HCT116 (cell line): ENCODE measurements around the gene PCDHGA7. TPM values are rescaled to one million over a fixed set of nuclear protein-coding genes. Genes with fewer than 3 reads are reported as not detected.

Experiments
- ATAC-seq: fragments of 200-7000 bp; cut with Tn5 transposase; 2 replicates; pipeline ENCODE4 v1.9.1; 2020; ENCODE audit warnings: mild to moderate bottlenecking, moderate library complexity
- BruUV-seq: library from RNA; stranded (reverse); fragments of 400-500 nt; replicated peaks from 2 replicates; lab custom pipeline; 2021; lab: Mats Ljungman, UMichigan
- CTCF ChIA-PET: fragments of 300-600 bp; sonication (Branson Sonifier 250); formaldehyde crosslinking; loops from one replicate; lab custom pipeline; 2021; ENCODE audit warnings: antibody characterized with exemption; lab: Charles Lee
- POLR2A ChIA-PET: fragments of 300-600, 350-600 bp; sonication (Branson Sonifier 250); formaldehyde crosslinking; loops from one replicate; lab custom pipeline; 2021; ENCODE audit warnings: antibody characterized with exemption; lab: Charles Lee
- RAD21 ChIA-PET, 2 experiments: fragments of 300-600 bp; sonication (Branson Sonifier 250); formaldehyde crosslinking; loops; one replicate each; lab custom pipeline; 2023; ENCODE audit warnings: low total read pairs in 2 of 2; ENCODE audit not compliant: uncharacterized antibody in 2 of 2, unreplicated experiment in 2 of 2, low non-redundant PET in 1 of 2; lab: Charles Lee
- DNase-seq: peaks from one replicate; pipeline ENCODE4 v3.0.0-alpha.2; 2010; ENCODE audit warnings: low read depth, low spot score
- H2AFZ ChIP-seq: fragments of 200-600 bp; shearing (Covaris generic), sonication (generic); 2 replicates; pipeline ENCODE4 v1.6.1; 2017; ENCODE audit warnings: low read depth, mixed run types, mixed read lengths, antibody characterized with exemption, low read length; ENCODE audit not compliant: poor library complexity, severe bottlenecking
- H3K27ac ChIP-seq: 2 replicates; pipeline ENCODE4 v1.5.1; 2012; ENCODE audit warnings: low read depth, low read length
- H3K27me3 ChIP-seq: fragments of 200-600 bp; sonication (generic); 2 replicates; pipeline ENCODE4 v1.6.1; 2016; ENCODE audit warnings: mixed run types, low read length, mixed read lengths; ENCODE audit not compliant: insufficient read depth
- H3K36me3 ChIP-seq, 2 experiments: fragments of 200-500 bp in 1 of 2; fragments of 200-600 bp in 1 of 2; sonication (Bioruptor generic) in 1 of 2; sonication (generic) in 1 of 2; 2 replicates each; pipeline versions ENCODE4 v1.5.1 to v1.6.1; 2014 to 2016; ENCODE audit warnings: low read length in 2 of 2, inconsistent platforms in 1 of 2, mixed read lengths in 1 of 2, mixed run types in 1 of 2; ENCODE audit not compliant: insufficient read depth in 2 of 2, control insufficient read depth in 1 of 2
- H3K4me1 ChIP-seq, 2 experiments: fragments of 200-600 bp in 1 of 2; sonication (generic) in 1 of 2; 2 replicates each; pipeline versions ENCODE4 v1.5.1 to v1.6.1; 2012 to 2017; ENCODE audit warnings: low read length in 2 of 2, inconsistent platforms in 1 of 2, mild to moderate bottlenecking in 1 of 2, mixed read lengths in 1 of 2, mixed run types in 1 of 2, moderate library complexity in 1 of 2; ENCODE audit not compliant: insufficient read depth in 2 of 2, control insufficient read depth in 1 of 2
- H3K4me2 ChIP-seq: fragments of 200-600 bp; sonication (generic); 2 replicates; pipeline ENCODE4 v1.6.1; 2017; ENCODE audit warnings: mixed run types, low read length, mixed read lengths
- H3K4me3 ChIP-seq, 2 experiments: fragments of 200-600 bp in 1 of 2; sonication (generic) in 1 of 2; replicated peaks in 1 of 2; 2 replicates each; pipeline ENCODE4 v1.5.1; 2011 to 2016; ENCODE audit warnings: low read length in 2 of 2, control low read depth in 1 of 2, low read depth in 1 of 2, mild to moderate bottlenecking in 1 of 2, mixed read lengths in 1 of 2, mixed run types in 1 of 2
- H3K79me2 ChIP-seq: fragments of 200-600 bp; sonication (generic); 2 replicates; pipeline ENCODE4 v1.6.1; 2017; ENCODE audit warnings: mild to moderate bottlenecking, mixed run types, low read length, moderate library complexity, mixed read lengths; ENCODE audit not compliant: insufficient read depth
- H3K9ac ChIP-seq: fragments of 200-600 bp; sonication (generic); 2 replicates; pipeline ENCODE4 v1.6.1; 2016; ENCODE audit warnings: low read length, mixed read lengths
- H3K9me2 ChIP-seq: fragments of 200-600 bp; sonication (generic), shearing (Covaris generic); 2 replicates; pipeline ENCODE4 v1.6.1; 2017; ENCODE audit warnings: mixed run types, mild to moderate bottlenecking, moderate library complexity; ENCODE audit not compliant: insufficient read depth
- H3K9me3 ChIP-seq, 2 experiments: fragments of 200-500 bp in 1 of 2; fragments of 200-600 bp in 1 of 2; sonication (Bioruptor generic) in 1 of 2; sonication (generic) in 1 of 2; 2 replicates each; pipeline ENCODE4 v1.6.1; 2014 to 2017; ENCODE audit warnings: low read length in 2 of 2, mixed read lengths in 2 of 2, inconsistent platforms in 1 of 2, low read depth in 1 of 2, mild to moderate bottlenecking in 1 of 2, mixed run types in 1 of 2, moderate library complexity in 1 of 2; ENCODE audit not compliant: control insufficient read depth in 1 of 2, insufficient read depth in 1 of 2
- H4K20me1 ChIP-seq: fragments of 200-600 bp; sonication (generic), shearing (Covaris generic); 2 replicates; pipeline ENCODE4 v1.6.1; 2017; ENCODE audit warnings: mixed run types, mild to moderate bottlenecking, moderate library complexity; ENCODE audit not compliant: insufficient read depth
- FOSL1 ChIP-seq: IDR thresholded peaks from 2 replicates; pipeline ENCODE4 v1.6.1; 2012; ENCODE audit warnings: low read depth
- RAD21 ChIP-seq: IDR thresholded peaks from 2 replicates; pipeline ENCODE4 v1.6.1; 2012; ENCODE audit warnings: low read depth, mild to moderate bottlenecking
- SP1 ChIP-seq: IDR thresholded peaks from 2 replicates; pipeline ENCODE4 v1.6.1; 2012; ENCODE audit warnings: low read depth
- intact Hi-C: fragments of 100-400 bp; cut with micrococcal nuclease; formaldehyde crosslinking; loops from 2 replicates; pipeline ENCODE4 v1.10.0; 2022
- total RNA-seq: library from RNA; stranded (reverse); gene quantifications from one replicate; pipeline ENCODE4 v1.2.1, GENCODE V29; 2021; ENCODE audit not compliant: unreplicated experiment
- TF ChIP-seq, protein P1 (sequence below): IDR thresholded peaks from 2 replicates; pipeline ENCODE4 v1.6.1; 2012
- TF ChIP-seq, protein P2 (sequence below), 3 experiments: fragments of 200-600 bp in 1 of 3; sonication (generic) in 1 of 3; IDR thresholded peaks in 2 of 3; conservative IDR thresholded peaks in 1 of 3; 2 replicates each; pipeline ENCODE4 v1.5.1; 2012 to 2017; ENCODE audit warnings: low read depth in 2 of 3, low read length in 2 of 3, antibody characterized with exemption in 1 of 3, borderline replicate concordance in 1 of 3, control low read depth in 1 of 3, mild to moderate bottlenecking in 1 of 3, mixed read lengths in 1 of 3, mixed run types in 1 of 3, moderate library complexity in 1 of 3; ENCODE audit not compliant: insufficient read depth in 1 of 3

The PCDHGA7 gene
- total RNA-seq, 1 experiment from 2014 or later: not detected

DNA sequence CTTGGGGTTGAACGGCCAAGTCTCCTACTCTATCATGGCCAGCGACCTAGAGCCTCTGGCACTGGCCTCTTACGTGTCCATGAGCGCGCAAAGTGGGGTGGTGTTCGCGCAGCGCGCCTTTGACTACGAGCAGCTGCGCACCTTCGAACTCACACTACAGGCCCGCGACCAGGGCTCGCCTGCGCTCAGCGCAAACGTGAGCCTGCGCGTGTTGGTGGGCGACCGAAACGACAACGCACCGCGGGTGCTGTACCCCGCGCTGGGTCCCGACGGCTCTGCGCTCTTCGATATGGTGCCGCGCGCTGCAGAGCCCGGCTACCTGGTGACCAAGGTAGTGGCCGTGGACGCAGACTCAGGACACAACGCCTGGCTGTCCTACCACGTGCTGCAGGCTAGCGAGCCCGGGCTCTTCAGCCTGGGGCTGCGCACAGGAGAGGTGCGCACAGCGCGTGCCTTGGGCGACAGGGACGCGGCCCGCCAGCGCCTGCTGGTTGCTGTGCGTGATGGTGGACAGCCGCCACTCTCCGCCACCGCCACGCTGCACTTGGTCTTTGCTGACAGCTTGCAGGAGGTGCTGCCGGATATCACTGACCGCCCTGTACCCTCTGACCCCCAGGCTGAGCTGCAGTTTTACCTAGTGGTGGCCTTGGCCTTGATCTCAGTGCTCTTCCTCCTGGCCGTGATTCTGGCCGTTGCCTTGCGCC lies 17.2 kb downstream of the PCDHGA7 start:
- no TSS peak for BruUV-seq
- H4K20me1 ChIP-seq: no peaks in the 10 kb centered on the region
- no peaks in the 10 kb centered on the region for H3K4me1 ChIP-seq
- H3K9me2 ChIP-seq: no peaks in the 10 kb centered on the region
- no peak overlapping the region for H3K9ac ChIP-seq
- H3K27ac ChIP-seq: no peak overlapping the region
- POLR2A ChIA-PET: no interaction called here
- no peak overlapping the region for H2AFZ ChIP-seq
- intact Hi-C loops: no loop called here
- ATAC-seq: no peak
- no peak for TF ChIP-seq FOSL1
- TF ChIP-seq, all 23 proteins: peak for 0
- H3K36me3 ChIP-seq: no peaks in the 10 kb centered on the region
- ChIA-PET CTCF (no interaction called here), RAD21 (no interaction called here)
- no peak overlapping the region for H3K4me3 ChIP-seq
- no peak overlapping the region for H3K4me2 ChIP-seq
- no peak for DNase-seq
- H3K27me3 ChIP-seq: no peaks in the 10 kb centered on the region
- H3K9me3 ChIP-seq: no peaks in the 10 kb centered on the region; a peak in 1 of 4 replicates
- no peaks in the 10 kb centered on the region for H3K79me2 ChIP-seq

DNA sequence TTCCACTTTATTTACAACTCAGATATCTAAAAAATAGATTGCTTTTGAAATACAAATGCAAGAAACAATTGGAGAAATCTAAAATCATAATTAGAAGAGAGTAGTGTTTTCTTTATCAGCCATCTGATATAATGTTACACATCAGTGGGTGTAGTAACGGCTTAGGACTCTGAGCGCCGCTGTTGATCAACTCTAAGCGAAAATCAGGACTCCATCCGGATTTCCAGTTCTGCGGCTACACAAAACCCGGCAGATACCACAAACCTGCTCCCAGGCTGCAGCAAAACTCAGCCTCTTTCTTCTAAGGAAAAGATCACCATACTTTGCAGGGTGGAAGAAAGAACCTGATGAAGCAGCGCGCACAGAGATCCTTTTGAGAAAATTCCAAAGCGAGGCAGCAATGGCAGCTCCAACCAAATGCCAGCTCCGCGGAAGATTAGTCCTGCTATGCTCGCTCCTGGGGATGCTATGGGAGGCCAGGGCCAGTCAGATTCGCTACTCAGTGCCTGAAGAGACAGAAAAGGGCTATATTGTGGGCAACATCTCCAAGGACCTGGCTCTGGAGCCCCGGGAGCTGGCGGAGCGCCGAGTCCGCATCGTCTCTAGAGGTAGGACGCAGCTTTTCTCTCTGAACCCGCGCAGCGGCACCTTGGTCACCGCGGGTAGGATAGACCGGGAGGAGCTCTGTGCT lies 20.2 kb downstream of the PCDHGA7 start, which contains the start of gene PCDHGA9:
PCDHGA9 (plus strand) TSS at position 226 of the 691 bp plus-strand sequence; CDS start at position 401, 175 bp downstream.
- no peak for TF ChIP-seq SP1
- peak; percentile 71 for TF ChIP-seq RAD21
- TF ChIP-seq, protein P1, sequence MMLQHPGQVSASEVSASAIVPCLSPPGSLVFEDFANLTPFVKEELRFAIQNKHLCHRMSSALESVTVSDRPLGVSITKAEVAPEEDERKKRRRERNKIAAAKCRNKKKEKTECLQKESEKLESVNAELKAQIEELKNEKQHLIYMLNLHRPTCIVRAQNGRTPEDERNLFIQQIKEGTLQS: no peak
- TF ChIP-seq, protein P2, sequence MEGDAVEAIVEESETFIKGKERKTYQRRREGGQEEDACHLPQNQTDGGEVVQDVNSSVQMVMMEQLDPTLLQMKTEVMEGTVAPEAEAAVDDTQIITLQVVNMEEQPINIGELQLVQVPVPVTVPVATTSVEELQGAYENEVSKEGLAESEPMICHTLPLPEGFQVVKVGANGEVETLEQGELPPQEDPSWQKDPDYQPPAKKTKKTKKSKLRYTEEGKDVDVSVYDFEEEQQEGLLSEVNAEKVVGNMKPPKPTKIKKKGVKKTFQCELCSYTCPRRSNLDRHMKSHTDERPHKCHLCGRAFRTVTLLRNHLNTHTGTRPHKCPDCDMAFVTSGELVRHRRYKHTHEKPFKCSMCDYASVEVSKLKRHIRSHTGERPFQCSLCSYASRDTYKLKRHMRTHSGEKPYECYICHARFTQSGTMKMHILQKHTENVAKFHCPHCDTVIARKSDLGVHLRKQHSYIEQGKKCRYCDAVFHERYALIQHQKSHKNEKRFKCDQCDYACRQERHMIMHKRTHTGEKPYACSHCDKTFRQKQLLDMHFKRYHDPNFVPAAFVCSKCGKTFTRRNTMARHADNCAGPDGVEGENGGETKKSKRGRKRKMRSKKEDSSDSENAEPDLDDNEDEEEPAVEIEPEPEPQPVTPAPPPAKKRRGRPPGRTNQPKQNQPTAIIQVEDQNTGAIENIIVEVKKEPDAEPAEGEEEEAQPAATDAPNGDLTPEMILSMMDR (IDR thresholded peaks at IDR 0.05 in 2 of 3, conservative IDR thresholded peaks at IDR 0.05 in 1 of 3; ENCODE audit: borderline replicate concordance in 1 of 3, insufficient read depth in 1 of 3, low read depth in 2 of 3, low read length in 2 of 3): peak; percentile 47 to 62 (median 57); a peak in 5 of 6 replicates
- TF ChIP-seq, all 23 proteins: peak for 2
- POLR2A ChIA-PET: no interaction called here
- DNase-seq (peak; percentile 7), ATAC-seq (peak; percentile 63; the same call in 1 of the 2 replicates)
- Histone ChIP-seq H3K9me2 (no peaks in the 10 kb centered on the region), H2AFZ (no peak within 1 kb of the TSS), H3K27me3 (no peaks in the 10 kb centered on the region), H3K9ac (no peak within 1 kb of the TSS), H3K27ac (no peak within 1 kb of the TSS), H3K79me2 (no peaks in the 10 kb centered on the region), H3K9me3 (no peaks in the 10 kb centered on the region; a peak in 1 of 4 replicates), H3K4me1 (no peaks in the 10 kb centered on the region), H3K4me3 (no peak within 1 kb of the TSS), H3K36me3 (no peaks in the 10 kb centered on the region), H3K4me2 (no peak within 1 kb of the TSS; the same call in 1 of the 2 replicates), H4K20me1 (no peaks in the 10 kb centered on the region)
- RAD21 ChIA-PET: no interaction called here
- CTCF ChIA-PET: interaction anchor here (0.7 kb wide), 1 partner anchor 83 kb away, joined by 3 read pairs; the partner anchor contains the start of gene TAF7
- intact Hi-C loops: no loop called here
- no TSS peak for BruUV-seq
